GM12801 (cell line): ENCODE results near the gene EPS8L2.

Experiments
- TF ChIP-seq, protein P1 (sequence below): IDR thresholded peaks from one replicate; pipeline ENCODE4 v1.5.1; 2011; ENCODE audit warnings: control low read depth; ENCODE audit not compliant: insufficient read length; ENCODE audit errors: extremely low read depth

EPS8L2 gene

DNA sequence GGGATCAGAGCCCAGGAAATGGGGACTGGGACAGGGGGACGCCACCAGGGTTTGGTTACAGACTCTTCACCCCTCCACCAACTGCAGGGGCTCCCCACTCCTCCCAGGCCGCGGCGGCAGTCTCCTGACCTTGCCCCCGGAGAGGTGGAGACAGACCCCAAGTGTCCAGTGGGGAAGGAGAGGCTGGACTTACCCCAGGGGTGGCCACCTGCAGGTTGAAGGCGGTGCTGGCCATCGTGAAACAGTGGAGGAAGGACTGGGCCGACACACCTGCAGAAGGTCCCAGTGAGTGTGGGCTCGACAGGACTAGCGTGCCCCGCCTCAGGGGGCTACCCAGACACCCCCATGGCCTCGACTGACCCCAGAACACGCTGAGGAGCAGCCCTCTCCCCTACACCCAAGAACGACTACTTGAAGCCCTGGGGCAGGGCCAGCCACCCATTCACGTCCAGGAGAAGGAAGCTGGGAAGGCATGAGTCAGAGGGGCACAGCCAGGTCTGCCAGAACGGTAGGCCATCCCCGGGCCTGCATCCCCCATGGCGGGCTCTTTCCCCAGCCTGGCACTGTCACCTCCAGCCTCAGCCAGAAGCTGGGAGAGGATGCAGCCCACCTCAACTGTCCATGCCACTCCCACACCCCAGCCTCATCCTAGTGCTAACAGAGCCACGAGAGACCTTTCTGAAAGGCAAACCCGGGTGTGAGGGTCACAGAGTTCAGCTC is 69.0 kb downstream of the EPS8L2 start:
- TF ChIP-seq, protein P1, sequence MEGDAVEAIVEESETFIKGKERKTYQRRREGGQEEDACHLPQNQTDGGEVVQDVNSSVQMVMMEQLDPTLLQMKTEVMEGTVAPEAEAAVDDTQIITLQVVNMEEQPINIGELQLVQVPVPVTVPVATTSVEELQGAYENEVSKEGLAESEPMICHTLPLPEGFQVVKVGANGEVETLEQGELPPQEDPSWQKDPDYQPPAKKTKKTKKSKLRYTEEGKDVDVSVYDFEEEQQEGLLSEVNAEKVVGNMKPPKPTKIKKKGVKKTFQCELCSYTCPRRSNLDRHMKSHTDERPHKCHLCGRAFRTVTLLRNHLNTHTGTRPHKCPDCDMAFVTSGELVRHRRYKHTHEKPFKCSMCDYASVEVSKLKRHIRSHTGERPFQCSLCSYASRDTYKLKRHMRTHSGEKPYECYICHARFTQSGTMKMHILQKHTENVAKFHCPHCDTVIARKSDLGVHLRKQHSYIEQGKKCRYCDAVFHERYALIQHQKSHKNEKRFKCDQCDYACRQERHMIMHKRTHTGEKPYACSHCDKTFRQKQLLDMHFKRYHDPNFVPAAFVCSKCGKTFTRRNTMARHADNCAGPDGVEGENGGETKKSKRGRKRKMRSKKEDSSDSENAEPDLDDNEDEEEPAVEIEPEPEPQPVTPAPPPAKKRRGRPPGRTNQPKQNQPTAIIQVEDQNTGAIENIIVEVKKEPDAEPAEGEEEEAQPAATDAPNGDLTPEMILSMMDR: no peak

DNA sequence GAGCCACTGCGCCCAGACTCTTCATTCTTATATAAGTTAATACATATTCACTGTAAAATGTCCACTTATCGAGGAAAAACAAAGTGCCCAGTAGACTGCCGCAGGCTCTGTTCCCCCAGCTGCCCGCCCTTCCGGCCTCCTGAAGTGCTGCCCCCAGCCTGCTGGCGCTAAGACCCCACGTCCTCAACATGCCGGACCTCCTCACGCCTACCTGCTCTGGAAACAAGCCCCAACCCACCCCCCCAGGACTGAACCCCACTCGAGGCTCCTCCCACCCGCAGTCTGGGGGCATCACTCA is 70.2 kb downstream of the EPS8L2 start:
- TF ChIP-seq, protein P1: no peak

DNA sequence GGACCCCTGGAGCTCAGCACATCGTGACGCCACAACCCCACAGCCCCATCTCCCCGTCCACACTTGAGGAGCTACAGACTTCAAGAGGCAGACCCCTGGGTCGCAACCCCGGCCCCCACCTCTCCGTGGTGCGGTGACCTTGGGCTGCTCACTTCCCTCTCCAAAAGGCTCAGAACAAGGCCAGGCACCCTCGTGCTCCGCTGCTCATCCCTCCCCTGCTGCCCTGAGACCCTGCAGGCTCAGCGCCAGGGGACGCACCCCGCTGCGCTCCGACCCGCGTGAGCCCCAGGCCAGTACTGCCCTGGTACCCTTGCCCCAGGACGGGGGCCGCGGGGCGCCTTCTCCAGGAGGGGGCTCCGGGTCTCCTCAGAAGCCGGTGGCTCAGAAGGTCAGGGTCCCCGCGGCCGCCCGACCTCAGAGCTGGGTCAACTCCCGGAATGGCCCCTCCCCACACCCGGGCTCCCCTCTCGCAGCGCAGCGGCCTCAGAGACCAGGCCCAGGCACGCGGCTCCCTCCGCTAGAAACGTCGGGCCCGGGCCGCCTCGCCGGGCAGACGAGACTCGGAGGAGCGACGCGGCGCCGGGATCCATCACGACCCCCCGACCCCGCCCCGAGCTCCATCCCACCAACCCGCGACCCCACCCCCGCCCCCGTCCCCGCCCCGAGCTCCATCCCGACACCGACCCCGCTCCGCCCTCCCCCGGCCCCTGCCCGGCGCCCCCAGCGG is 70.7 kb downstream of the EPS8L2 start:
- TF ChIP-seq, protein P1: no peak
